Adrenal gland (tissue), 5 donors: ENCODE data around the gene LAMC3.

Experiments
- POLR2A ChIP-seq, 2 donors: fragments of 450-650 bp; IDR thresholded peaks; one replicate each; pipeline ENCODE4 v1.6.1; 2017; ENCODE audit warnings: antibody characterized with exemption in 2 of 2, mild to moderate bottlenecking in 2 of 2, moderate library complexity in 1 of 2
- TF ChIP-seq, protein P1 (sequence below), 6 experiments: fragments of 450-650 bp in 4 of 6; fragments of 200-600 bp in 2 of 6; sonication (generic) in 1 of 6; IDR thresholded peaks; 1 replicate in 5 of 6; 2 replicates in 1 of 6; pipeline versions ENCODE4 v1.5.1 to v1.8.0; 2016 to 2021; ENCODE audit warnings: antibody characterized with exemption in 6 of 6, mild to moderate bottlenecking in 2 of 6, moderate library complexity in 1 of 6
- donor health status: DM: no; HTN: no; CAD: no.

- TF ChIP-seq POLR2A (IDR thresholded peaks at IDR 0.05), result no peak
- TF ChIP-seq, protein P1, sequence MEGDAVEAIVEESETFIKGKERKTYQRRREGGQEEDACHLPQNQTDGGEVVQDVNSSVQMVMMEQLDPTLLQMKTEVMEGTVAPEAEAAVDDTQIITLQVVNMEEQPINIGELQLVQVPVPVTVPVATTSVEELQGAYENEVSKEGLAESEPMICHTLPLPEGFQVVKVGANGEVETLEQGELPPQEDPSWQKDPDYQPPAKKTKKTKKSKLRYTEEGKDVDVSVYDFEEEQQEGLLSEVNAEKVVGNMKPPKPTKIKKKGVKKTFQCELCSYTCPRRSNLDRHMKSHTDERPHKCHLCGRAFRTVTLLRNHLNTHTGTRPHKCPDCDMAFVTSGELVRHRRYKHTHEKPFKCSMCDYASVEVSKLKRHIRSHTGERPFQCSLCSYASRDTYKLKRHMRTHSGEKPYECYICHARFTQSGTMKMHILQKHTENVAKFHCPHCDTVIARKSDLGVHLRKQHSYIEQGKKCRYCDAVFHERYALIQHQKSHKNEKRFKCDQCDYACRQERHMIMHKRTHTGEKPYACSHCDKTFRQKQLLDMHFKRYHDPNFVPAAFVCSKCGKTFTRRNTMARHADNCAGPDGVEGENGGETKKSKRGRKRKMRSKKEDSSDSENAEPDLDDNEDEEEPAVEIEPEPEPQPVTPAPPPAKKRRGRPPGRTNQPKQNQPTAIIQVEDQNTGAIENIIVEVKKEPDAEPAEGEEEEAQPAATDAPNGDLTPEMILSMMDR (IDR thresholded peaks at IDR 0.05), result no peak
These were observed 45.6 kb upstream of the LAMC3 start for GRCh38 chr9:130963337-130963908.
